GM06990 (cell line): Measurements from ENCODE around the gene FNDC3B.

Source experiments
- DNase-seq: peaks from one replicate; pipeline ENCODE4 v3.0.0-alpha.2; 2011; ENCODE audit not compliant: insufficient read length; ENCODE audit errors: extremely low read depth
- H3K27me3 ChIP-seq: replicated peaks from 2 replicates; pipeline ENCODE4 v1.6.0; 2011; ENCODE audit warnings: low read length; ENCODE audit not compliant: control insufficient read depth, insufficient read depth
- H3K36me3 ChIP-seq: 2 replicates; pipeline ENCODE4 v1.5.1; 2011; ENCODE audit warnings: low read length; ENCODE audit not compliant: control insufficient read depth, insufficient read depth
- H3K4me3 ChIP-seq: replicated peaks from 2 replicates; pipeline ENCODE4 v1.5.1; 2011; ENCODE audit warnings: low read depth, mild to moderate bottlenecking, control low read depth, low read length
- CTCF ChIP-seq: IDR thresholded peaks from 2 replicates; pipeline ENCODE4 v1.5.1; 2011; ENCODE audit warnings: low read length, control low read depth, mild to moderate bottlenecking, inconsistent platforms; ENCODE audit not compliant: insufficient read depth, poor library complexity, severe bottlenecking

FNDC3B gene

GRCh38 chr3:172244011-172244410 lies 204.6 kb downstream of the FNDC3B start:
- no peak for DNase-seq
- TF ChIP-seq CTCF, result no peak
- peaks cover 1% of the 10 kb centered on the region for H3K36me3 ChIP-seq

GRCh38 chr3:172245241-172245640 lies 205.9 kb downstream of the FNDC3B start:
- no peak for DNase-seq
- Histone ChIP-seq H3K4me3 (no peak overlapping the region), H3K27me3 (no peaks in the 10 kb centered on the region), H3K36me3 (peaks cover 1% of the 10 kb centered on the region)
- TF ChIP-seq CTCF, result no peak

More at GRCh38 chr3:172244011-172244410, 204.6 kb downstream of the FNDC3B start:
- Histone ChIP-seq H3K4me3 (no peak overlapping the region), H3K27me3 (no peaks in the 10 kb centered on the region)

- Histone ChIP-seq H3K4me3 (no peak overlapping the region), H3K36me3 (no peaks in the 10 kb centered on the region; the same call in 1 of the 2 replicates), H3K27me3 (no peaks in the 10 kb centered on the region)
- TF ChIP-seq CTCF, result no peak
- no peak for DNase-seq
Measured at GRCh38 chr3:172246107-172246844, 206.9 kb downstream of the FNDC3B start.

GRCh38 chr3:172247525-172248274 lies 208.3 kb downstream of the FNDC3B start:
- TF ChIP-seq CTCF, result no peak
- H3K27me3 ChIP-seq, result no peaks in the 10 kb centered on the region
- no peaks in the 10 kb centered on the region; the same call in 1 of the 2 replicates for H3K36me3 ChIP-seq
- no peak overlapping the region for H3K4me3 ChIP-seq
- DNase-seq, result no peak

DNA sequence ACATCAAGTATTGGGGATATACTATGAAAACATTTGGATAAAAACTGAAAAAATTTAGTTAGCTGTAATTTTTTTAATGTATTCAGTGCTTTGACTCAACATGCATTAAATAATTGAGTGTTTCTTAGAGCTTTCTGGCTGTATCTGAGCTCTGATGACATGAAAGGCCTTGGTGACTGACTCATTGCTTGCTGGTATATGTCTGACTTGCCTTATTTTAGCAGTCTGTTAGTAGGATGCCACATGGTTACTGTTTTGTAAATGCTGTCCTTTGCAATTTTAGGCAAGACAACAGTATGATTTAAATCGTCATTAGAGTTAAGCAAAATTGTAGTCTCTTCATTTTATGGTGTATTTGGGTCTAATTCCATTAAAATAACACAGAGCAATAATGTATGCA lies 209.7 kb downstream of the FNDC3B start:
- no peak for TF ChIP-seq CTCF
- Histone ChIP-seq H3K27me3 (no peaks in the 10 kb centered on the region), H3K36me3 (no peaks in the 10 kb centered on the region; the same call in 1 of the 2 replicates), H3K4me3 (no peak overlapping the region)
- no peak for DNase-seq
